Measurements from ENCODE around the gene PHOSPHO1.

DNA sequence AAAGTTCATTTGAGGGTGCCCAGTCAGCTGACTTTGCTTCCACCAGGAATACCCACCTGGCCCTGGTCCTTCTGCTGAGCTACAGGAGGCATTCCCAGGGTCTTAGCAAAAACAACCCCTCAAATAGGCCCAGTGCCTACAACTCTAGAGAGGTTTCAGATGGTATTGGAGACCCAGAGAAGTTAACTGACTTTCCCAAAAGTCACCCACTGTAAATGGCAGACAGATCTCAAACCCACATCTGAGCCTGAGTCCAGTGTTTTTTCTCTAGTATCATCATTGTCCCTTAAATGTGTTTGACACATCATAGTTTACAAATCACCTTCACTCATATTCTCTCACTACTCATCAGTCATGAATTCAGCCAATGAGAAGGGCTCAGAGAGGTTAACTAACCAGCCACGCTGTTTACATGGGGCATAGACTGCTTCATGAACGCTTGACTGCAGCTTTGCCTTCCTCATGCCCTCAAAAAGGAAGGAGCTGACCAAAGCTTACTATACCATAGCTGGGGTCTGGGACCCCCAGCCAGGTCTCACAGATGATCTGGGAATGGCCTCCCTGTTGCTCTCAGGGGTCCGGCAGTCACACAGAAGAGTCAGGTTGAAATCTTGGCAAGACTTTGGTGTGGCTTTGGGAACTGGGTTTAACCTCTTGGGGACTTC, 3.7 kb downstream of the PHOSPHO1 start:
- TF ChIP-seq, protein P1, sequence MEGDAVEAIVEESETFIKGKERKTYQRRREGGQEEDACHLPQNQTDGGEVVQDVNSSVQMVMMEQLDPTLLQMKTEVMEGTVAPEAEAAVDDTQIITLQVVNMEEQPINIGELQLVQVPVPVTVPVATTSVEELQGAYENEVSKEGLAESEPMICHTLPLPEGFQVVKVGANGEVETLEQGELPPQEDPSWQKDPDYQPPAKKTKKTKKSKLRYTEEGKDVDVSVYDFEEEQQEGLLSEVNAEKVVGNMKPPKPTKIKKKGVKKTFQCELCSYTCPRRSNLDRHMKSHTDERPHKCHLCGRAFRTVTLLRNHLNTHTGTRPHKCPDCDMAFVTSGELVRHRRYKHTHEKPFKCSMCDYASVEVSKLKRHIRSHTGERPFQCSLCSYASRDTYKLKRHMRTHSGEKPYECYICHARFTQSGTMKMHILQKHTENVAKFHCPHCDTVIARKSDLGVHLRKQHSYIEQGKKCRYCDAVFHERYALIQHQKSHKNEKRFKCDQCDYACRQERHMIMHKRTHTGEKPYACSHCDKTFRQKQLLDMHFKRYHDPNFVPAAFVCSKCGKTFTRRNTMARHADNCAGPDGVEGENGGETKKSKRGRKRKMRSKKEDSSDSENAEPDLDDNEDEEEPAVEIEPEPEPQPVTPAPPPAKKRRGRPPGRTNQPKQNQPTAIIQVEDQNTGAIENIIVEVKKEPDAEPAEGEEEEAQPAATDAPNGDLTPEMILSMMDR (conservative IDR thresholded peaks at IDR 0.05; ENCODE audit: low read depth, low read length) = no peak
- no peak for TF ChIP-seq EZH2 (IDR thresholded peaks at IDR 0.05; ENCODE audit: borderline replicate concordance, low read depth, low read length, poor library complexity, severe bottlenecking)

Measured in A673 (cell line).